K562 (cell line): Measurements from ENCODE around the gene TACSTD2. TPM values are rescaled to one million over a fixed set of nuclear protein-coding genes. Genes with fewer than 3 reads are reported as not detected.

Experiments
- ETV5 ChIP-seq: sonication (generic); formaldehyde crosslinking; IDR thresholded peaks from 2 replicates; pipeline ENCODE4 v1.4.0; 2020; ENCODE audit warnings: low read depth, mild to moderate bottlenecking, missing genetic modification reagents
- FOS ChIP-seq: IDR thresholded peaks from 3 replicates; pipeline ENCODE4 v1.6.1; 2011; ENCODE audit not compliant: insufficient read length; ENCODE audit errors: extremely low read depth
- GABPB1 ChIP-seq: sonication (generic); formaldehyde crosslinking; IDR thresholded peaks from 2 replicates; pipeline ENCODE4 v1.8.0; 2022; ENCODE audit warnings: mild to moderate bottlenecking, missing genetic modification reagents
- GABPB2 ChIP-seq: fragments of 250-450 bp; sonication (Bioruptor Pico); conservative IDR thresholded peaks from 2 replicates; pipeline ENCODE4 v1.5.1; 2021; ENCODE audit warnings: mild to moderate bottlenecking
- MCM5 ChIP-seq: fragments of 450-650 bp; IDR thresholded peaks from 2 replicates; pipeline ENCODE4 v1.6.1; 2016; ENCODE audit warnings: low read depth
- NR1H2 ChIP-seq: sonication (generic); formaldehyde crosslinking; IDR thresholded peaks from 2 replicates; pipeline ENCODE4 v1.4.0; 2020; ENCODE audit warnings: mild to moderate bottlenecking, missing genetic modification reagents
- RBFOX2 ChIP-seq: fragments of 200-400 bp; formaldehyde crosslinking; IDR thresholded peaks from 2 replicates; pipeline ENCODE4 v1.6.1; 2017; ENCODE audit warnings: low read depth, mild to moderate bottlenecking, low read length, moderate library complexity
- SETDB1 ChIP-seq: IDR thresholded peaks from one replicate; pipeline ENCODE4 v1.6.1; 2012; ENCODE audit warnings: low read length, control low read depth, inconsistent platforms
- SRSF3 ChIP-seq: fragments of 200-400 bp; formaldehyde crosslinking; IDR thresholded peaks from 2 replicates; pipeline ENCODE4 v1.6.1; 2016; ENCODE audit warnings: mild to moderate bottlenecking, low read length, moderate library complexity; ENCODE audit not compliant: insufficient read depth
- TEAD4 ChIP-seq, 2 experiments: sonication (generic) in 1 of 2; formaldehyde crosslinking in 1 of 2; IDR thresholded peaks; 2 replicates each; pipeline versions ENCODE4 v1.6.1 to v1.8.0; 2012 to 2022; ENCODE audit warnings: borderline replicate concordance in 1 of 2, inconsistent platforms in 1 of 2, low read length in 1 of 2, mild to moderate bottlenecking in 1 of 2, missing genetic modification reagents in 1 of 2
- THRAP3 ChIP-seq: fragments of 450-650 bp; IDR thresholded peaks from 2 replicates; pipeline ENCODE4 v1.6.1; 2016; ENCODE audit warnings: mild to moderate bottlenecking, inconsistent platforms, borderline replicate concordance
- USF1 ChIP-seq: sonication (generic); formaldehyde crosslinking; IDR thresholded peaks from 2 replicates; pipeline ENCODE4 v1.9.0; 2022; ENCODE audit warnings: mild to moderate bottlenecking, missing genetic modification reagents
- ZNF134 ChIP-seq: fragments of 250-450 bp; sonication (Bioruptor Pico); conservative IDR thresholded peaks from 2 replicates; pipeline ENCODE4 v1.4.0; 2020
- ZNF175 ChIP-seq: fragments of 200-800 bp; sonication (Bioruptor generic); IDR thresholded peaks from 2 replicates; pipeline ENCODE4 v1.6.1; 2016; ENCODE audit warnings: low read depth, mild to moderate bottlenecking, missing genetic modification characterization, missing compliant biosample characterization
- ZNF184 ChIP-seq: sonication (generic); formaldehyde crosslinking; IDR thresholded peaks from 2 replicates; pipeline ENCODE4 v1.5.0; 2020; ENCODE audit warnings: missing genetic modification reagents
- ZNF324 ChIP-seq: fragments of 250-450 bp; sonication (Bioruptor Pico); IDR thresholded peaks from 2 replicates; pipeline ENCODE4 v1.4.0; 2020; ENCODE audit warnings: mild to moderate bottlenecking
- ZNF436 ChIP-seq: fragments of 250-450, 450-650 bp; sonication (Bioruptor Pico); formaldehyde crosslinking; IDR thresholded peaks from 2 replicates; pipeline ENCODE4 v1.7.0; 2020; ENCODE audit warnings: mild to moderate bottlenecking
- ZNF764 ChIP-seq: fragments of 250-450 bp; sonication (Bioruptor Pico); IDR thresholded peaks from 2 replicates; pipeline ENCODE4 v1.4.0; 2020; ENCODE audit warnings: low read depth, mild to moderate bottlenecking, moderate library complexity
- ZNF766 ChIP-seq: fragments of 200-800 bp; sonication (Bioruptor generic); conservative IDR thresholded peaks from 2 replicates; pipeline ENCODE4 v1.6.1; 2016; ENCODE audit warnings: missing genetic modification characterization, missing compliant biosample characterization
- ZNF830 ChIP-seq: fragments of 250-450 bp; sonication (Bioruptor Pico); IDR thresholded peaks from 2 replicates; pipeline ENCODE4 v1.5.0; 2021; ENCODE audit warnings: mild to moderate bottlenecking
- polyA plus RNA-seq, 8 experiments: library from polyadenylated mRNA; depleted of rRNA in 4 of 8; stranded (reverse) in 5 of 8; unstranded in 3 of 8; fragments of >200 nt; fragmentation: Nextera tagmentation in 2 of 8; fragmentation: Illumina TruSeq in 1 of 8; extraction: Ambion mirVana in 2 of 8; extraction: Trizol in 1 of 8; gene quantifications; 2 replicates each; pipeline versions ENCODE4 v1.2.1 to v1.2.3, GENCODE V29; 2011 to 2014; ENCODE audit warnings: inconsistent platforms in 1 of 8, missing spikeins in 1 of 8
- total RNA-seq, 7 experiments: library from RNA; depleted of rRNA in 6 of 7; stranded (reverse); fragments of >200 nt in 6 of 7; fragmentation: Illumina TruSeq in 2 of 7; extraction: Trizol in 2 of 7; gene quantifications; 2 replicates each; pipeline versions ENCODE4 v1.2.1 to v1.2.3, GENCODE V29; 2011 to 2021; ENCODE audit warnings: low replicate concordance in 1 of 7
- TF ChIP-seq, protein P1 (sequence below): sonication (generic); IDR thresholded peaks from 2 replicates; pipeline ENCODE4 v1.6.1; 2016
- TF ChIP-seq, protein P2 (sequence below): fragments of 200-800 bp; sonication (Bioruptor generic); IDR thresholded peaks from 2 replicates; pipeline ENCODE4 v1.6.1; 2017; ENCODE audit warnings: missing genetic modification characterization, missing compliant biosample characterization
- TF ChIP-seq, protein P3 (sequence below): fragments of 450-650 bp; IDR thresholded peaks from 2 replicates; pipeline ENCODE4 v1.6.1; 2016; ENCODE audit warnings: borderline replicate concordance

TACSTD2 gene
- total and polyA plus RNA-seq, 9 of the 15 experiments (the other 6 are each of a cell fraction or from before 2014, with no cell fraction given): 0.04 to 0.31 TPM; not detected in 7

DNA sequence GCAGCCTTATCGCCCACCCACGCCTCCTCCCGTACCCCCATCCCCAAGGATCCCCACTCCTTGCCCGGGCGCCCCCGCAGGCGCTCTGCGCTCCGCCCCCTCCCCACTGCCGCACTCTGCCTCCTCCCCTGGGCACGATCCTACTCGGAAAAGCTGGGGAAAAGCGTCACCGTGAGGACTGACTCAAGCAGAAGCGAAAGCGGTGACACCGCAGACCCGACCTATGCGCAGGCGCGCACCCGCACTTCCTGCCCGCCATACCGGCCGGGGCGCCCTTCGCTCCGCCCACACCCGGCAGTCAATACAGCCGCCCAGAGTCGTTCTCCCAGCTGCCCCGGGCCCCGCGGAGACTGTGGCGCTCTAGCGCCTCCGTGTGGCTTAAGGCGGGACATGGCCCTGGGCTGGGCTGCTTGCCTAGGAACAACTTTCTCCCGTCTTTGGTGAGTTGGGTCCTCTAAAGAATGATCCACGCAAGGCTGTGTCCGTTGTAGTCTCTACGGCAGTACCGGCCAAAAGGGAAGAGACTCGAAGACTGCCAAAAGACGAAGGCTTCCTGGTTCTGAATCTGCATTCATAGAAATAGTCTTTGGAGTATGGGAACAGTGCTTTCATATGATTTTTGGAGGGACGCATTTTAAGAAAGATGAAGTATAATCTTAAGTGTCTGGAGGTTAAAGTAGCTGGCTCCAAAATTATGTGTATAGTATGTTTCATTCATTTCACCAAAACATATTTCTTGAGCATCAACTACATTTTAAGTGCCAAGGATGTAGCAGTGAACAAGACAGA is 30.3 kb downstream of the TACSTD2 start, which contains the start of gene OMA1 (continued):
- TF ChIP-seq RBFOX2 (peak; percentile 91), GABPB2 (CRISPR knock-in tag) (no peak), SETDB1 (no peak), TEAD4 (IDR thresholded peaks at IDR 0.05; ENCODE audit: low read length) (peak; percentile 37; the same call in 1 of the 2 replicates), TEAD4 (CRISPR knock-in tag; IDR thresholded peaks at IDR 0.05; ENCODE audit: borderline replicate concordance) (no peak), ZNF324 (CRISPR knock-in tag) (no peak), FOS (no peak), NR1H2 (CRISPR knock-in tag) (no peak), THRAP3 (no peak), ZNF830 (CRISPR knock-in tag) (no peak), GABPB1 (CRISPR knock-in tag) (peak; percentile 55; the same call in 1 of the 2 replicates), ZNF175 (CRISPR knock-in tag) (0 out of 2 replicates have a peak, but pooled peaks have one; percentile 38), SRSF3 (no peak), ZNF184 (CRISPR knock-in tag) (no peak), ZNF134 (CRISPR knock-in tag) (no peak), ZNF764 (CRISPR knock-in tag) (no peak), MCM5 (no peak), USF1 (CRISPR knock-in tag) (no peak), ZNF436 (CRISPR knock-in tag) (no peak), ETV5 (CRISPR knock-in tag) (peak; percentile 79; the same call in 1 of the 2 replicates), ZNF766 (CRISPR knock-in tag) (no peak)
- TF ChIP-seq, protein P1, sequence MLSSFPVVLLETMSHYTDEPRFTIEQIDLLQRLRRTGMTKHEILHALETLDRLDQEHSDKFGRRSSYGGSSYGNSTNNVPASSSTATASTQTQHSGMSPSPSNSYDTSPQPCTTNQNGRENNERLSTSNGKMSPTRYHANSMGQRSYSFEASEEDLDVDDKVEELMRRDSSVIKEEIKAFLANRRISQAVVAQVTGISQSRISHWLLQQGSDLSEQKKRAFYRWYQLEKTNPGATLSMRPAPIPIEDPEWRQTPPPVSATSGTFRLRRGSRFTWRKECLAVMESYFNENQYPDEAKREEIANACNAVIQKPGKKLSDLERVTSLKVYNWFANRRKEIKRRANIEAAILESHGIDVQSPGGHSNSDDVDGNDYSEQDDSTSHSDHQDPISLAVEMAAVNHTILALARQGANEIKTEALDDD: no peak
- TF ChIP-seq, protein P2, sequence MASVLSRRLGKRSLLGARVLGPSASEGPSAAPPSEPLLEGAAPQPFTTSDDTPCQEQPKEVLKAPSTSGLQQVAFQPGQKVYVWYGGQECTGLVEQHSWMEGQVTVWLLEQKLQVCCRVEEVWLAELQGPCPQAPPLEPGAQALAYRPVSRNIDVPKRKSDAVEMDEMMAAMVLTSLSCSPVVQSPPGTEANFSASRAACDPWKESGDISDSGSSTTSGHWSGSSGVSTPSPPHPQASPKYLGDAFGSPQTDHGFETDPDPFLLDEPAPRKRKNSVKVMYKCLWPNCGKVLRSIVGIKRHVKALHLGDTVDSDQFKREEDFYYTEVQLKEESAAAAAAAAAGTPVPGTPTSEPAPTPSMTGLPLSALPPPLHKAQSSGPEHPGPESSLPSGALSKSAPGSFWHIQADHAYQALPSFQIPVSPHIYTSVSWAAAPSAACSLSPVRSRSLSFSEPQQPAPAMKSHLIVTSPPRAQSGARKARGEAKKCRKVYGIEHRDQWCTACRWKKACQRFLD (CRISPR knock-in tag): peak; percentile 72; the same call in 1 of the 2 replicates
- TF ChIP-seq, protein P3, sequence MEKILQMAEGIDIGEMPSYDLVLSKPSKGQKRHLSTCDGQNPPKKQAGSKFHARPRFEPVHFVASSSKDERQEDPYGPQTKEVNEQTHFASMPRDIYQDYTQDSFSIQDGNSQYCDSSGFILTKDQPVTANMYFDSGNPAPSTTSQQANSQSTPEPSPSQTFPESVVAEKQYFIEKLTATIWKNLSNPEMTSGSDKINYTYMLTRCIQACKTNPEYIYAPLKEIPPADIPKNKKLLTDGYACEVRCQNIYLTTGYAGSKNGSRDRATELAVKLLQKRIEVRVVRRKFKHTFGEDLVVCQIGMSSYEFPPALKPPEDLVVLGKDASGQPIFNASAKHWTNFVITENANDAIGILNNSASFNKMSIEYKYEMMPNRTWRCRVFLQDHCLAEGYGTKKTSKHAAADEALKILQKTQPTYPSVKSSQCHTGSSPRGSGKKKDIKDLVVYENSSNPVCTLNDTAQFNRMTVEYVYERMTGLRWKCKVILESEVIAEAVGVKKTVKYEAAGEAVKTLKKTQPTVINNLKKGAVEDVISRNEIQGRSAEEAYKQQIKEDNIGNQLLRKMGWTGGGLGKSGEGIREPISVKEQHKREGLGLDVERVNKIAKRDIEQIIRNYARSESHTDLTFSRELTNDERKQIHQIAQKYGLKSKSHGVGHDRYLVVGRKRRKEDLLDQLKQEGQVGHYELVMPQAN: no peak
